Nephron (organoid): ENCODE data around the gene AK5.

ENCODE experiments used
- H3K27ac Mint-ChIP-seq, 3 experiments: 2 replicates each; pipeline ENCODE4 v1.8.0; 2020; ENCODE audit warnings: mixed read lengths in 3 of 3, mild to moderate bottlenecking in 2 of 3, moderate library complexity in 1 of 3
- H3K27me3 Mint-ChIP-seq: 2 replicates; pipeline ENCODE4 v1.8.0; 2021; ENCODE audit warnings: low read depth, mild to moderate bottlenecking, moderate library complexity, mixed read lengths
- H3K36me3 Mint-ChIP-seq: 2 replicates; pipeline ENCODE4 v1.8.0; 2020; ENCODE audit warnings: low read depth, mixed read lengths
- H3K4me1 Mint-ChIP-seq: 2 replicates; pipeline ENCODE4 v1.8.0; 2020; ENCODE audit warnings: mixed read lengths
- H3K4me3 Mint-ChIP-seq, 3 experiments: 2 replicates each; pipeline ENCODE4 v1.8.0; 2020; ENCODE audit warnings: mild to moderate bottlenecking in 3 of 3, mixed read lengths in 3 of 3, moderate library complexity in 2 of 3
- H3K9me3 Mint-ChIP-seq: 2 replicates; pipeline ENCODE4 v1.8.0; 2020; ENCODE audit warnings: mixed read lengths
- TF ChIP-seq, protein P1 (sequence below), 3 experiments: fragments of 200-600 bp; sonication (generic); IDR thresholded peaks; one replicate each; pipeline ENCODE4 v1.5.0; 2021; ENCODE audit warnings: antibody characterized with exemption in 3 of 3; ENCODE audit not compliant: unreplicated experiment in 3 of 3

The AK5 gene

DNA sequence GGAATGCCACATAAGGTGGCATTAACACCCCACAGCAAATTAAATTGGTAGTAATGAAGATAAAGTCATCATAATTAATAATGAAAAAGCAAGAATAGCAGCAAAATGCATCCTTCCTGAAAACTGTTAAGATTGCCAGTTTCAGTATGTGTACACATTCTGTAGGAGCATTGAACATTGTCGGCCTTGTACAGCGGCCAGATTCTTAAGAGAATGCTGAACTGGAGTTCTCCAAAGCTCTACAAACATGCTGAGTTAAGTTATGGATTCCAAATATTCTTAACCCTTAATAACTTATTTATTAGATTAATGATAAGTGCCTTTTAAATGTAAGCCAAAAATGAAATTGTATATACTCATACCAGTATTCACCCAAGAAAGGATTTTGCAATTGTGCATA is 189.9 kb downstream of the AK5 start:
- peaks cover 4% of the 10 kb centered on the region for H3K27me3 Mint-ChIP-seq
- no peak overlapping the region for H3K4me3 Mint-ChIP-seq
- no peak overlapping the region for H3K27ac Mint-ChIP-seq
- TF ChIP-seq, protein P1, sequence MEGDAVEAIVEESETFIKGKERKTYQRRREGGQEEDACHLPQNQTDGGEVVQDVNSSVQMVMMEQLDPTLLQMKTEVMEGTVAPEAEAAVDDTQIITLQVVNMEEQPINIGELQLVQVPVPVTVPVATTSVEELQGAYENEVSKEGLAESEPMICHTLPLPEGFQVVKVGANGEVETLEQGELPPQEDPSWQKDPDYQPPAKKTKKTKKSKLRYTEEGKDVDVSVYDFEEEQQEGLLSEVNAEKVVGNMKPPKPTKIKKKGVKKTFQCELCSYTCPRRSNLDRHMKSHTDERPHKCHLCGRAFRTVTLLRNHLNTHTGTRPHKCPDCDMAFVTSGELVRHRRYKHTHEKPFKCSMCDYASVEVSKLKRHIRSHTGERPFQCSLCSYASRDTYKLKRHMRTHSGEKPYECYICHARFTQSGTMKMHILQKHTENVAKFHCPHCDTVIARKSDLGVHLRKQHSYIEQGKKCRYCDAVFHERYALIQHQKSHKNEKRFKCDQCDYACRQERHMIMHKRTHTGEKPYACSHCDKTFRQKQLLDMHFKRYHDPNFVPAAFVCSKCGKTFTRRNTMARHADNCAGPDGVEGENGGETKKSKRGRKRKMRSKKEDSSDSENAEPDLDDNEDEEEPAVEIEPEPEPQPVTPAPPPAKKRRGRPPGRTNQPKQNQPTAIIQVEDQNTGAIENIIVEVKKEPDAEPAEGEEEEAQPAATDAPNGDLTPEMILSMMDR (IDR thresholded peaks at IDR 0.05; ENCODE audit: unreplicated experiment in 3 of 3) = no peak
- H3K36me3 Mint-ChIP-seq = no peaks in the 10 kb centered on the region
- no peaks in the 10 kb centered on the region for H3K4me1 Mint-ChIP-seq
- no peaks in the 10 kb centered on the region for H3K9me3 Mint-ChIP-seq

DNA sequence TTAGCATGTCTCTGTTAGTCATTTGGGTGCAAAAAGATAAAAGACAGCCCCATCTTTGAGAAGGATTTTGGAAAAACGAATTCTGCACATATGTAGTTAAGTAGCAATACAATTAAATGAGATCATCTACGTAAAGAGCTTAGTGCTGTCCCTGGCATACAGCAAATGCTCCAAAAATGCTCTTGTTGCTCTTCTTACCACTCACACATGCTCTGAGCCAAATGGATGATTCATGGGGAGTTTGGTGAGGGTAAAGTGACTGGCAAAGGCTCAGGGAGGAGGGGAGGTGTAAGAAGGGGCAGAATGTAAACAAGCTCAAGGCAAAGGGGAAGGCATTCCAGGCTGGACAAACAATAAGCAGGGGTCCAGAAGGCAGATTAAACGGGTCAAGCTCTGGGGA is 191.9 kb downstream of the AK5 start:
- H3K4me3 Mint-ChIP-seq = no peak overlapping the region
- H3K9me3 Mint-ChIP-seq = no peaks in the 10 kb centered on the region
- no peaks in the 10 kb centered on the region for H3K4me1 Mint-ChIP-seq
- TF ChIP-seq, protein P1 (IDR thresholded peaks at IDR 0.05; ENCODE audit: unreplicated experiment in 3 of 3) = no peak
- H3K27me3 Mint-ChIP-seq = peaks cover 4% of the 10 kb centered on the region
- no peaks in the 10 kb centered on the region for H3K36me3 Mint-ChIP-seq
- H3K27ac Mint-ChIP-seq = no peak overlapping the region

DNA sequence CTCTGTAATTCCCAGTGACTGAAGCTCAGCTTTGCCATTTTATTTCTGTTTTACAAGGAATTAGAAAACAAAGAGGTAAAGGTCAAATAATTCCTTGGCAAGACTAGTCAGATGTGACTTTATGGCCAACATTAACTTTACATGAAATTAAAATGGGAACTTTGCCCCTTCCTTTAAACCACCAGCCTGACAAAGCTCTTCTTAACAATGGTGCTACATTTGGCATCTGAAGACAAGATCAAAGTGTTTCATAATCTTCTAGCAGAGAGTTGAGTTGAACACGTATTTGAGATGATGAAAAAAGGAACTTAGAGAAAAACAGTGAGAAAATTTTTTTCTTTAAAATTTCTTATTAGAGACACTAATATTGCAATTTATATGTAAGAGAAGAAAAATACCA is 193.8 kb downstream of the AK5 start:
- Mint-ChIP-seq H3K27me3 (peaks cover 4% of the 10 kb centered on the region), H3K9me3 (no peaks in the 10 kb centered on the region), H3K4me1 (no peaks in the 10 kb centered on the region)

DNA sequence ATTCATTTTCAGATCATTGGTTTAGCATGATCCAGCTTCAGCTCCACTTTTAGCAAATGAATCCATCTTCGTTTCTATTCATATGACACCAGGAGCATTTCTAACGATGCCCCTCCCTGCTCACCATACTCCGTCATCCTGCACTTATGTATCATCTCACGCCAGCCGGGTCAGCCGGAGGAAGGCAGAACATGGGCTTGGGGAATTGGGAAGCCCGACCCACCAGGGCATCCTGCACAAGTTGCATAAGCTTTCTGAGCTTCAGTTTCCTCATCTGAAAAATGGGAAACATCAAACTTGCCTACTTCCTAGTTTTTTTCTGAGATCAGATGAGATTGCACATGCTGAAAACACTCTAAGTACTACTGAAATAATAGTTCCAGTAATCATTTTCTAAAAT is 194.7 kb downstream of the AK5 start:
- H3K36me3 Mint-ChIP-seq = no peaks in the 10 kb centered on the region
- no peaks in the 10 kb centered on the region for H3K4me1 Mint-ChIP-seq
- no peak overlapping the region for H3K27ac Mint-ChIP-seq
- H3K27me3 Mint-ChIP-seq = peaks cover 4% of the 10 kb centered on the region
- no peak overlapping the region for H3K4me3 Mint-ChIP-seq
- H3K9me3 Mint-ChIP-seq = no peaks in the 10 kb centered on the region
- TF ChIP-seq, protein P1 (IDR thresholded peaks at IDR 0.05; ENCODE audit: unreplicated experiment in 3 of 3) = no peak

More for the DNA sequence above, 193.8 kb downstream of the AK5 start:
- TF ChIP-seq, protein P1 (IDR thresholded peaks at IDR 0.05; ENCODE audit: unreplicated experiment in 3 of 3) = no peak
- Mint-ChIP-seq H3K27ac (no peak overlapping the region), H3K4me3 (no peak overlapping the region), H3K36me3 (no peaks in the 10 kb centered on the region)

DNA sequence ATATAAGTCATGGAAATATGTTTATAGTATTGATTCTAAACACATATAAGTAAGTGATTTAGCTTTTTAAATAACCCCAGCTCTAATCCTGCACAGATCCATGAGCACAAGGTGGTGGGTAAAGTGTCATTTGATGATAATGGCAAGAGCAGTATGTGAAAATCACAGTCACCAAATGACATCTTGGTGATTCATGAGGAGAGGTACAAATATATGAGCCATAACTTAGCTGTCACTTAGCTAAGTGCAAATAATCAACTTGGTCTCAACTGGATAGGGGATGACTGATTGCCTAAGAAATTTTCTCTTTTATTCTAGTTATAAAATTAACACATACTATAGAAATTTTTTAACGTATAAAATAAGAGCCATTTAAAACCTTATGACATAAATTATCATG is 202.5 kb downstream of the AK5 start:
- H3K4me3 Mint-ChIP-seq = no peak overlapping the region
- no peaks in the 10 kb centered on the region for H3K9me3 Mint-ChIP-seq
- TF ChIP-seq, protein P1 (IDR thresholded peaks at IDR 0.05; ENCODE audit: unreplicated experiment in 3 of 3) = no peak
- no peak overlapping the region for H3K27ac Mint-ChIP-seq
- H3K36me3 Mint-ChIP-seq = no peaks in the 10 kb centered on the region
- H3K27me3 Mint-ChIP-seq = no peaks in the 10 kb centered on the region
- peaks cover 10% of the 10 kb centered on the region for H3K4me1 Mint-ChIP-seq

DNA sequence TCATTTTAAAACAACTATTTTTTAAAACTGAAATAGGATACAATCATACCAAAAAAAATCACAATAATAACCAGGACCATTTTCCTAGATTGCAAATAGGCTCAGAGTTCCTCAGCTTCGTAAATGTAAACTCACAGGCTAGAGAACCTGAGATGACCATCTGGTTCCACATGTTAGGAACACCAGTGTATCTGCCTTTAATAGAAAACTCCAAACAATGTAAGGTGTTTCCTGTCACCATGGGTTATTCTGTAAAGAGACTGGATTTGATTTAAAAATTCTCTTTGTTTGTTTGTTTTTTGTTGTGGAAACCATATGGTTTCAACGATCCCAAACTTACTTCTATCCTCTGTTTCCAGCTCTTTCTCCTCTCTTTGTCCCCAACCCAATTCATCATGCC is 203.1 kb downstream of the AK5 start:
- Mint-ChIP-seq H3K9me3 (no peaks in the 10 kb centered on the region), H3K4me1 (peaks cover 16% of the 10 kb centered on the region), H3K36me3 (no peaks in the 10 kb centered on the region), H3K4me3 (no peak overlapping the region), H3K27ac (no peak overlapping the region), H3K27me3 (no peaks in the 10 kb centered on the region)
- TF ChIP-seq, protein P1 (IDR thresholded peaks at IDR 0.05; ENCODE audit: unreplicated experiment in 3 of 3) = no peak
